Measurements from ENCODE around the gene RPS6KB1. TPM values are rescaled to one million over a fixed set of nuclear protein-coding genes. Genes with fewer than 3 reads are reported as not detected.

RPS6KB1 gene
- total RNA-seq, 1 experiment from 2014 or later = 75.7 TPM

DNA sequence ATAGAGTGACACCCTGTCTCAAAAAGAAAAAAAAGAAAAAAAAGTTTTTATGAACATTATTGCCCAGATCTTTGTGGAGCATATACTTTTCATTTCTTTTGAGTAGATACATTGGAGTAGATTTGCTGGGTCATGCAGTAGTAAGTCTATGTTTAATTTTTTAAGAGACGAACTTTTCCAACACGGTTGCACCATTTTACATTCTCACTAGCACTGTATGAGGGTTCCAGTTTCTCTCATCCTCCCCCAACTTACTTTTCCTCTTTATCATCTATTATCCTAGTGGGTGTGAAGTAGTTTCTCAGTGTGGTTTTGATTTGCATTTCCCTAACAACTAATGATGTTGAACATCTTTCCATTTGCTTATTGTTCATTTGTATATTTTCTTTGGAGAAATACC, 10.5 kb downstream of the RPS6KB1 start:
- Histone ChIP-seq H3K27ac (ENCODE audit: low read depth, low read length) (no peak overlapping the region), H2AFZ (ENCODE audit: low read depth, low read length, poor library complexity, severe bottlenecking) (no peak overlapping the region), H3K79me2 (ENCODE audit: insufficient read depth, low read length) (peaks cover 96% of the 10 kb centered on the region), H3K27me3 (ENCODE audit: insufficient read depth, low read length) (no peaks in the 10 kb centered on the region), H3K9me2 (ENCODE audit: insufficient read depth) (no peaks in the 10 kb centered on the region), H4K20me1 (ENCODE audit: insufficient read depth) (peaks cover 6% of the 10 kb centered on the region; the same call in 1 of the 2 replicates), H3K9ac (ENCODE audit: low read length) (no peak overlapping the region), H3K4me2 (ENCODE audit: low read length) (no peak overlapping the region), H3K4me3 (replicated peaks in 1 of 2; ENCODE audit: low read depth in 1 of 2, low read length in 2 of 2) (no peak overlapping the region), H3K9me3 (ENCODE audit: control insufficient read depth in 1 of 2, insufficient read depth in 1 of 2, low read depth in 1 of 2, low read length in 2 of 2) (no peaks in the 10 kb centered on the region), H3K36me3 (ENCODE audit: control insufficient read depth in 1 of 2, insufficient read depth in 2 of 2, low read length in 2 of 2) (no peaks in the 10 kb centered on the region; a peak in 1 of 4 replicates), H3K4me1 (ENCODE audit: control insufficient read depth in 1 of 2, insufficient read depth in 2 of 2, low read length in 2 of 2) (no peaks in the 10 kb centered on the region)
- no peak for DNase-seq (ENCODE audit: low read depth, low spot score)
- BruUV-seq (replicated peaks) = no TSS peak
- no peak for ATAC-seq
- POLR2A ChIA-PET = no interaction called here
- RAD21 ChIA-PET (ENCODE audit: low non-redundant PET in 1 of 2, low total read pairs in 2 of 2, uncharacterized antibody in 2 of 2, unreplicated experiment in 2 of 2) = no interaction called here
- intact Hi-C loops (cut with micrococcal nuclease) = no loop called here
- CTCF ChIA-PET = interaction anchor here (0.6 to 3.0 kb wide), 2 partner anchors 11 to 60 kb away, joined by 3 to 20 read pairs; no protein-coding TSS in a partner anchor
- TF ChIP-seq, protein P1, sequence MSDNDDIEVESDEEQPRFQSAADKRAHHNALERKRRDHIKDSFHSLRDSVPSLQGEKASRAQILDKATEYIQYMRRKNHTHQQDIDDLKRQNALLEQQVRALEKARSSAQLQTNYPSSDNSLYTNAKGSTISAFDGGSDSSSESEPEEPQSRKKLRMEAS (IDR thresholded peaks at IDR 0.05) = no peak
- no peak for TF ChIP-seq POLR2A (IDR thresholded peaks at IDR 0.05; ENCODE audit: borderline replicate concordance, extremely low read depth, insufficient read depth, insufficient read length)
- TF ChIP-seq ZNF274 (IDR thresholded peaks at IDR 0.05; ENCODE audit: low read depth, low read length) = no peak
- no peak for TF ChIP-seq EZH2 (IDR thresholded peaks at IDR 0.05)
- no peak for TF ChIP-seq TCF7L2 (IDR thresholded peaks at IDR 0.05; ENCODE audit: borderline replicate concordance, extremely low read depth, insufficient read depth, insufficient read length)
- TF ChIP-seq ELF1 (IDR thresholded peaks at IDR 0.05; ENCODE audit: borderline replicate concordance, low read depth) = no peak
- no peak for TF ChIP-seq CBX3 (IDR thresholded peaks at IDR 0.05; ENCODE audit: low read depth)
- TF ChIP-seq SP1 (IDR thresholded peaks at IDR 0.05; ENCODE audit: low read depth) = no peak
- TF ChIP-seq SRF (IDR thresholded peaks at IDR 0.05; ENCODE audit: low read depth) = no peak
- TF ChIP-seq, protein P2, sequence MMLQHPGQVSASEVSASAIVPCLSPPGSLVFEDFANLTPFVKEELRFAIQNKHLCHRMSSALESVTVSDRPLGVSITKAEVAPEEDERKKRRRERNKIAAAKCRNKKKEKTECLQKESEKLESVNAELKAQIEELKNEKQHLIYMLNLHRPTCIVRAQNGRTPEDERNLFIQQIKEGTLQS (IDR thresholded peaks at IDR 0.05) = no peak
- TF ChIP-seq EZH2phosphoT487 (IDR thresholded peaks at IDR 0.05; ENCODE audit: borderline replicate concordance) = no peak
- TF ChIP-seq, protein P3, sequence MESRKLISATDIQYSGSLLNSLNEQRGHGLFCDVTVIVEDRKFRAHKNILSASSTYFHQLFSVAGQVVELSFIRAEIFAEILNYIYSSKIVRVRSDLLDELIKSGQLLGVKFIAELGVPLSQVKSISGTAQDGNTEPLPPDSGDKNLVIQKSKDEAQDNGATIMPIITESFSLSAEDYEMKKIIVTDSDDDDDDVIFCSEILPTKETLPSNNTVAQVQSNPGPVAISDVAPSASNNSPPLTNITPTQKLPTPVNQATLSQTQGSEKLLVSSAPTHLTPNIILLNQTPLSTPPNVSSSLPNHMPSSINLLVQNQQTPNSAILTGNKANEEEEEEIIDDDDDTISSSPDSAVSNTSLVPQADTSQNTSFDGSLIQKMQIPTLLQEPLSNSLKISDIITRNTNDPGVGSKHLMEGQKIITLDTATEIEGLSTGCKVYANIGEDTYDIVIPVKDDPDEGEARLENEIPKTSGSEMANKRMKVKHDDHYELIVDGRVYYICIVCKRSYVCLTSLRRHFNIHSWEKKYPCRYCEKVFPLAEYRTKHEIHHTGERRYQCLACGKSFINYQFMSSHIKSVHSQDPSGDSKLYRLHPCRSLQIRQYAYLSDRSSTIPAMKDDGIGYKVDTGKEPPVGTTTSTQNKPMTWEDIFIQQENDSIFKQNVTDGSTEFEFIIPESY (IDR thresholded peaks at IDR 0.05; ENCODE audit: extremely low read depth, insufficient replicate concordance, low read length) = no peak
- TF ChIP-seq YY1 (IDR thresholded peaks at IDR 0.05; ENCODE audit: extremely low read depth, insufficient replicate concordance, low read depth, low read length) = no peak
- no peak for TF ChIP-seq ZFX (IDR thresholded peaks at IDR 0.05)
- no peak for TF ChIP-seq EGR1 (IDR thresholded peaks at IDR 0.05; ENCODE audit: low read depth)
- TF ChIP-seq, protein P4, sequence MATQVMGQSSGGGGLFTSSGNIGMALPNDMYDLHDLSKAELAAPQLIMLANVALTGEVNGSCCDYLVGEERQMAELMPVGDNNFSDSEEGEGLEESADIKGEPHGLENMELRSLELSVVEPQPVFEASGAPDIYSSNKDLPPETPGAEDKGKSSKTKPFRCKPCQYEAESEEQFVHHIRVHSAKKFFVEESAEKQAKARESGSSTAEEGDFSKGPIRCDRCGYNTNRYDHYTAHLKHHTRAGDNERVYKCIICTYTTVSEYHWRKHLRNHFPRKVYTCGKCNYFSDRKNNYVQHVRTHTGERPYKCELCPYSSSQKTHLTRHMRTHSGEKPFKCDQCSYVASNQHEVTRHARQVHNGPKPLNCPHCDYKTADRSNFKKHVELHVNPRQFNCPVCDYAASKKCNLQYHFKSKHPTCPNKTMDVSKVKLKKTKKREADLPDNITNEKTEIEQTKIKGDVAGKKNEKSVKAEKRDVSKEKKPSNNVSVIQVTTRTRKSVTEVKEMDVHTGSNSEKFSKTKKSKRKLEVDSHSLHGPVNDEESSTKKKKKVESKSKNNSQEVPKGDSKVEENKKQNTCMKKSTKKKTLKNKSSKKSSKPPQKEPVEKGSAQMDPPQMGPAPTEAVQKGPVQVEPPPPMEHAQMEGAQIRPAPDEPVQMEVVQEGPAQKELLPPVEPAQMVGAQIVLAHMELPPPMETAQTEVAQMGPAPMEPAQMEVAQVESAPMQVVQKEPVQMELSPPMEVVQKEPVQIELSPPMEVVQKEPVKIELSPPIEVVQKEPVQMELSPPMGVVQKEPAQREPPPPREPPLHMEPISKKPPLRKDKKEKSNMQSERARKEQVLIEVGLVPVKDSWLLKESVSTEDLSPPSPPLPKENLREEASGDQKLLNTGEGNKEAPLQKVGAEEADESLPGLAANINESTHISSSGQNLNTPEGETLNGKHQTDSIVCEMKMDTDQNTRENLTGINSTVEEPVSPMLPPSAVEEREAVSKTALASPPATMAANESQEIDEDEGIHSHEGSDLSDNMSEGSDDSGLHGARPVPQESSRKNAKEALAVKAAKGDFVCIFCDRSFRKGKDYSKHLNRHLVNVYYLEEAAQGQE (IDR thresholded peaks at IDR 0.05; ENCODE audit: low read depth) = no peak
- no peak for TF ChIP-seq SIN3A (IDR thresholded peaks at IDR 0.05; ENCODE audit: low read depth)
- TF ChIP-seq RAD21 (IDR thresholded peaks at IDR 0.05; ENCODE audit: low read depth) = no peak
